GM19238 (cell line): ENCODE data around the gene CNTD1.
A peak's percentile ranks its signal among the peaks of the same experiment; 100 is the strongest.

Experiments used
- DNase-seq: peaks from one replicate; pipeline ENCODE4 v3.0.0; 2011; ENCODE audit warnings: low spot score; ENCODE audit not compliant: insufficient read length

CNTD1 gene

DNA sequence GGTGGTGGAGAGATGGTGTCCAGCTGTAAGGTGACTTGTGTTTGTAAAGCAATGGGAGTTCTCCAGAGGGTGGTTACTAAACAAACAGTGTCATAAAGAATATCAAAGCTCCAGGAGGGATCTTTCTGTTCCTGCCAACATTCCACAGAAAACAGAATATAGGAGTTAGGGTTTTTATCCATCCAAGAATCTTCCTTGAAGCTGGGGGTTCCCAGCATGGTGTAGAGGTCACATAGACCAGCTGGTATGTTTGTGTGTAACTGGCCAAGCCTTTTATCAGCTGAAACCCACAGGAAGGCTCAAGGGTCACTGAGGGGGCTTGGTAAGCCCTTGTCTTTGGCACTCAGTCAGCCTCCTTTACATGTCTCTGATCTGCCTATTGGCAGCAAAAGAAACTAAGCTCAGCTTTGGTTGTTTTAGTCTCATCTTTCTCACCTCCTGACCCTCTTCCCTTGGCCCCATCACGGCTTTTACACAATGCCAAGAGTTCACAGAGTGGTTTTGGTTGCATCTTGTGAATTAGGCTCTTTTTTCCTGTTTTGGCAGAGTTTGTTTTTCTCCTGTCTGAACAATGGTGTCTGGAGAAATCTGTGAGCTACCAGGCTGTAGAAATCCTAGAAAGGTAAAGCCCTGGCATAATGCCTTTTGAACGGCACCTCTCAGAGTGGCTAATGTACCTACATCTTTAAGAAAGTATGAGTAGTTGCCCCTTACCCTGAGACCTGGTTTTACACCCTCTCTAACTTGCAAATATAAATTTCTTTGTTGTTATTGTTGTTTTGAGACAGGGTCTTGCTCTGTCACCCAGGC lies 4.6 kb downstream of the CNTD1 start:
- no peak for DNase-seq

DNA sequence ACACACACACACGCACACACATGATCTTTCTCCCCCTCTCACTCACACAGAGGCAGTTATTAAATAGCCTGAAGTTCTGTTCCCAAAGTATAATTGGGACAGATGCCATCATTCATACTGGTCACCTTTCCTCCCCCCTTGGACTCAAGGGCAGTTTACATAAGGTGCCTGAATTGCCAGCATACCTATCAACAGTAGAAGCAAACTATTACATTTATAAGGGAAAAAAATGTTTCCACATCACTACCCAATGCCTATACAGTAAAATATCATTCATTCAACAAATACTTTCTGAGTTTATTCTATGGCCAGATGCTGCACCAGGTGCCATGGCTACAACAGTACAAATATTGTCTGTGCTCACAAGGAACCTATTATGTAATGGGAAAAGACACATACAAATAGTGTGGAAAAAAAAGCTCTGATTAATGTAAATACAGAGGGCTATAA lies 6.3 kb downstream of the CNTD1 start:
- DNase-seq: no peak

DNA sequence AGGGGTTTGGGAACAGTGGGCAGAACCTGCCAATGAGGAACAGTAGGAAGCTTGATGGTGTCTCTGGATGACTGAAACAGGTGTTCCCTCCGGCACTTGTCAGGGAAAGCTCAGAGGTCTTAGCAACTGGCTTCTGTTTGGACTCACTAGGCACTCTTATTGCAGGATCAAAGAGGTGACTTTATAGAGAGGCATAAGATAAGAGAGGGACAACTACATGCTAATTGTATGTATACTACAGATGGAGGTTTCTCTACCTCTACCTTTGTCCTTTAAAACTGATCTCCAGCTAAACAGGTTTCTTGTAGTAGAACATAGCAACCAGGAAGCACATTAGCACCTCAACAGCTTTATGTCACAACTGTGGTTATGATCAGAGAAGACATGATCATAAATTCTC lies 7.6 kb downstream of the CNTD1 start:
- no peak for DNase-seq

DNA sequence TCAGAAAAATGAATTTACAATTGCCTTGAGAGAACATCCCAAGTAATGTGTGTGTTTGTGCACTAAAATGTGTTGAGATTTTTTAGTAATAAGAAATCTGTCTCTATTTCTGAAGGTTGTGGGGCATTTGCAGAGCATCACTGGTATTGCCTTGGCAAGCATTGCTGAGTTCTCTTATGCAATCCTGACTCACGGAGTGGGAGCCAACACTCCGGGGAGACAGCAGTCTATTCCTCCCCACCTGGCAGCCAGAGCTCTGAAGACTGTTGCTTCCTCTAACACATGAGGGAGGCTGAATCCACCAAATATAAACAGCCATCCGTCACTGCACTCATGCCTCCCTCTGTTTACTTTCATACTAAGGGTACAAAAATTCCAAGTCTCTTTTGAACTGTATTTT lies 10.6 kb downstream of the CNTD1 start:
- DNase-seq: no peak

DNA sequence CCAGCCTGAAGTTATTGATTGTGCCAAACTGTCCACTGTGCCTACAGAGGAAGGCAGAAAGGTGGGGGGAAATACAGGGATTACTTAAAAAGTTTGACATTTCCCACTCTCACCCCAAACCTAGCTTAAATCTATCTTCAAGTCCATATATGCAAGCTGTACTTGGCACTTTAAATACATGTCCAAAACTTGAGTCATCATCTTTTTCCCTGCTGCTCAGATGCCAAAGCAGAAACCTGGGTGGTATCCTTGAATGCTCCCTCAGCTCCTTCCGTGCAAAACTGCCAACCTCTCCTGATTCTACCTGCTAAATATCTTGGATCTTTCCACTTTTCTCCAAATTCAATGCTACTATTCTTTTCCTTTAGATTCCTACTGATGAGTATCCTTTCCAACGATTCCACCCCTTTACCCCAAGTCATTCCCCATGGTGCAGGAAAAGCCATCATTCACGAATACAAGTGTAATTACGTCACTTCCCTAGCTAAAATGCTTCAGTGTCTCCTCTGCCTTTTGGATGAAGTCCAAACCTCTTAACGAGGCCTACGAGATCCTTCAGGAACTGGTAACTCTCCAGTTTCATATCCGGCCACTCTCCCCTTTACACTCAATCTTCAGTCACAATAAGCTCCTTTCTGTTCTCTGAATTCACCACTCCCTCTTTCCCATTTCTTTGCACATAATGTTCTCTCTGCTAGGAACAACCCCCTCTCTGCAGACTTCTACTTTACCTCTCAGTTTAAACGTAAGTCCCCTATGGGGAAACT lies 16.2 kb downstream of the CNTD1 start:
- no peak for DNase-seq

DNA sequence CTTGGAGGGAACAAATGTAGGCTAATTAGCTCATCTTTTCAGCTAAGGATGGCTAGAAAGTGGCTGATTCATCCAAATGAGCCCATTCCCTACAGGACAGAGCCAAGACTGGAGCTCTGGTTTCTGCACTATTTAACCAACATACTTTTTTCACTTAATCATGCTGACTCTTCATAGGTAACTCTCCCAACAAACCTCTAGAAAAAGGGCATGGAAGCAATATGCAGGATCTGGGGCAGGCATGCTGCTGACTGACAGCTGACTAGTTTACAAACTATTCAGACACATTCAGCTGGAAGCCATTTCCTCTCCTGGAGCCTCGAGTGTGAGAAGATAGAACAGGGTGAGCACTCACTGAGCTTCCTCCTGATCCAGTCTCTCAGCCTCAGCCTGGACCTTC lies 19.2 kb downstream of the CNTD1 start:
- DNase-seq: no peak

DNA sequence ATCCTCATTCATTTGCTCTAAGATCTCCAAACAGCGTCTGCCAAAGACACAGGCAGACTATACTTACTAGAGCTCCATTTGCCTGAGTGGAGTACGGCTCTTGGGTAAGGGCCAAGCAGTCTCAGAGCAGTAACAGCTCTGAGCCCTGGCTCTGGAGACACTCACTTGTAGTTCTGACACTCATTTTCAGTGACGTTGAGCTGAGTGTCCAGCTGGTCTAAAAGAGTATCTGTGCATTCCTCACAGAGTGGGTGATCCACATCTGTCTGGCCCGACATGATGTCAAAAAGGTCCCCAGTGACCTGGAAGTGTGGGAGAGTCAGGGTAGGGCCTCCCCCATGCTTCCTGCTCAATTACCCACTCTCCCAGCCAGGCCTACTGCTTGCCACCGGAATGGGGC lies 19.7 kb downstream of the CNTD1 start:
- no peak for DNase-seq

DNA sequence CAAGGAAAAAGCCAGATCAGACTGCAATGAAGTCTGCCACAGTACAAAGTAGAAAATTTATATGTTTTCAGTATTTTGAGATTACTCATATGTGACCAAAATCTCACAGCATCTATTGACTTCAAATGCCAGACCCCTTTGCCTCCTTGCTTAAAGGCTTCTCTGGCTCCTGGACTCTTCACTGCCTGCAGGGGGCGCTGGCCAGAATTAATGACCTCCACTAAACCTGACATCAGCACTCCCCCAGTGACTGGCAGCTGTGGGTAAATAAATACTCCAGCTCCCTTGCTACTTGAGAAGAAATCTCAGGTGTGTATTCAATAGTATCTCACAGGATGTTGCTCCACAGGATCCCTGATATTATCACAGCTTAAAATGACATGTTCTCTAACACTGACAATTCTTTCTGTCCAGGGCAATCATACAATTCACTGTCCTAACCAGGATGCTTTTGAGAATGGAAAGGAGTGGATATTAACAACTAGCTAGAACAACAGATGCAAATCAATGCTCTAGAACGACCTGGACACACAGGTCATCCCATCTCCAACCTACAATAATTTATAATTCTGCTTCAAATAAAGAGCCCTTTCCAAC lies 21.4 kb downstream of the CNTD1 start:
- peak; percentile 47 for DNase-seq

DNA sequence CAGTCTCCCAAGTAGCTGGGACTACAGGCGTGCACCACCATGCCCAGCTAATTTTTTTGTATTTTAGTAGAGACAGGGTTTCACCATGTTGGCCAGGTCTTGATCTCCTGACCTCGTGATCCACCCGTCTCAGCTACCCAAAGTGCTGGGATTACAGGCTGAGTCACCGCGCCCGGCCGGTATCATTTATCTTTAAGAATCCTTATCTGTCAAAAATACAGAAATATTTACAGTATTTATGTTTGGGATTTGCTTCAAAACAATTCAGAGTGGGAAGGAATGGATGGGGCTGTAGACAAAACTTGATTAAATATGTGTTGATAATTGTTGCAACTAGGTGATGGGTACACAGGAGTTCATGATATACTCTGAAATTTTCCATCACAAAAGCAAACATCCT lies 22.5 kb downstream of the CNTD1 start:
- DNase-seq: no peak

DNA sequence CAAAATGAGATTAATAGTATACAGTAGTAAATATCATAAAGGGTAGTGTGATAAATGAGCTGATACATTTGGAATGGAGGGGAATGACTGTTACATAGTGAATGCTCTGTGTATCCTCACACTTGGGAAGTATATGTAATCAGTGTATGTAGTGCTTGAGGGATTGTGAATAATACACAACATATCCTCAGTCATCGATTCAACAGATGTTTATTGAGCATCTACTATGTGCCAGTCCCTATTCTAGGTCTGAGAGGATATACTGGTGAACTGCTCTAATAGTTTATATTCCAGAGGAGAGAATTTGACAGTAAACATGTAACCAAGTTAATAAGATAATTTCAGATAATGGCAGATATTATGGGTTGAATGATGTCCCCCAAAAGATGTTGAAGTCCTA lies 28.8 kb downstream of the CNTD1 start:
- DNase-seq: no peak

DNA sequence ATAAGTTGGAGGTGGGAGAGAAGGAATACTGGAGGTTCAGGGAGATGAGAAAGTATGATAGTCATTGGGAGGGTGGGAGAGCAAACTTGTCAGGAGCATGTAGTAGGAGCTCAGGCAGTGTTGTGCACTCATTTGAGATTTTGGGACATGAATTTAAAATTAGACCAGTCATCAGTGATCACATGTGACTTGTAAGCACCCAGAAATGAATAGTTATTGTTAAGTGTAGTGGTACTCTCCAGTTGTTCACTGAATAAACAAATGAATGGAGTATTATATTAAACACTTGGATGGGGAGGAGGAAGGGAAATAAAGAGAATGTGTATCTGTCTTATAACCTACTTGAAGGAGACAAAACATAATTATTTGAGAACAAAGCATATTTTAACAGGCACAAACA lies 32.3 kb downstream of the CNTD1 start:
- no peak for DNase-seq

DNA sequence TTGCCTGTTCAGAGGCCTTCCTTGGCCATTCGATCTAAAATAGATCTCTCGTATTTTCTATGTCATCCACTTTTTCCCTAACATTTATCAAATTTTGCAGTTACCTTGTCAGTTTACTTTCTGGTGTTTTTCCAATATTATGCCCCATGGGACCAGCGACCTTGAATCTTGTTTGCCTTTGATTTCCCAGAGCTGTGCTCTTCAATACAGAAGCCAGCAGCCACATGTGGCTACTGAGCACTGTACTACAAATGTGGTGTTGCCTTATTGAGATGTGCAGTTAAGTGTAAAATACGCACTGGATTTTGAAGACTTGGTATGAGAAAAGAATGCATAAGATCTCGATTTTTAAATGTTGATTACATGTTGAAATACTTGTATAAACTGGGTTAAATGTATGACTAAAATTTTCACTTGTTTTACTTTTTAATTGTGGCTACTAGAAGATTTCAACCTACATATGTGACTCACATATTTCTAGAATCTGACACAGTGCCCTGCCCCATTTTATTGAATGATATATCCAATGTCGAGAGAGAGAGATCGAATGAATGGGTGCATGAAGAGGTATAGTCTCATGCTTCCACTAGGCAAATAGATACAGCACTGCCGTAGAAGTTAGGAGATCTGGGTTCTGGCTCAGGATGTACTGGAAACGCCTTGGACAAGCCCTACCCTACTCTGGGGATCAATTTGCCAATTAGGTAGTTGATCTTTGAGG lies 33.7 kb downstream of the CNTD1 start:
- no peak for DNase-seq

DNA sequence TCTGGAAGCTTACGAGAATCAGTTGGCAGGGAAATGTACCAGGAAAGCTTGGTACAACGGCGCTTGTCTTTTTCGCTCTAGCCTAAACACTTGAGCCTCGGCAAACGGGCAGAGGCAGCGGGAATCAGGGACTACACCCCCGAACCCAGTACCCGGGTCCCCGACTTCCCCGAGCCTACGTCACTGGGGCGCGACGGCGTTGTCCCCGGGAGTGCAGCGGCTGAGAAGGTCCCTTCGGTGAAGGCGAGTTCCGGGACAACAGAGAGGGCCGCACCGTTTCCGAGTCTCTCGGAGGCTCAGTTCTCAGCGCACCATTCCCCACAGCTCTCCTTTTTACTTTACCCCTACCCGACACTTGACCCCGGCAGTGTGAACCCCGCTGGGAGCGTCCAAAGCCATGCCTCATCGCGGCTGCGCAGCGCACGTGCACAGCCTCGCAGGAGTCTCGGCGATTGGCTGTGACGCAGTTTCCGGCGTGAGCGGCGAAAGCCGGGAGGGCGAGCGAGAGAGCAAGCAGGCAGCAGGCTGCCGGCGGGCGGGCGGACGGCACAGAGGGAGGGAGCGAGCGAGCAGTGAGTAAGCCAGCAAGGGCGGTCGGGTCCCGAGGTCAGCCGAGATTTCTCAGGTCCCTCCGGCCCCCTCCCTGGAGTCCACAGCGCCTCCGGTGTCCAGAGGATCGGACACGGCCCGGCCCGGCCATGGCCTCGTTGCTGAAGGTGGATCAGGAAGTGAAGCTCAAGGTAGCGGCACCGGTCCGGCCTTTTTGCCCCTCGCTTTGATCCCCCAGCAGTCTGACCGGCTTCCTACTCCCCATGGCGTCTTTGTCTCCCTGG lies 34.5 kb downstream of the CNTD1 start, which contains the start of gene PSME3:
TSS of gene PSME3 (plus strand) at position 464 of the 833 bp plus-strand sequence. CDS start at position 699, 235 bp downstream.
- peak; percentile 92 for DNase-seq

DNA sequence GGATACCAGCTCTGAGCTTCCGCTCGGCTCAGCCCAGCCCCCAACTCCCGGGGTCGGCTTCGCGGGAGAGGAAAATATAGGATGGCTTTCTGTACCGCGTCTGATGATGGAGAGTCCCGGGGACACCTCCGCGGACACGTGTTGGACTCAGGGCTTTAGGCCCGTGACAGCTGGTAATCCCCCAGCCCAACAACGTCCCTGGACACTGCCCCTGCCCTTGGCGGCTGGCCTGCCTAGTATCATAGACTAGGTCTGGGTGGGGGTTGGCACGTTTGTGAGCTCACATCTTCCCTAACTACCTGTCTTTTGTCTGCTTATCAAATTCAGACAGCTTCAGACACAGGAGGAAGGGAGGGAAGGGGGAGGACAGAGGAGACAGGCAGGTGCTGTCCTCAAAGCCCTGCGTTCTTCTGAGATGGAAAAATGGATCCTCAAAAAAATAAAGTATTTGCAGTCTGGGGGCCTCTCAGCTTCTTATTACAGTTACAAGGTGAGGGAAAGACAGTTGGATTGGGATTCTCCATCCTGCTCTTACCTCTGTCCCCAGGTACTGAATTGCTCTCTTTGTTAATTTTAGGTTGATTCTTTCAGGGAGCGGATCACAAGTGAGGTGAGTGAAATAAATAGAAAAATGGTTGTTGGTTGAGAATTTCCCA lies 35.2 kb downstream of the CNTD1 start:
- no peak for DNase-seq

DNA sequence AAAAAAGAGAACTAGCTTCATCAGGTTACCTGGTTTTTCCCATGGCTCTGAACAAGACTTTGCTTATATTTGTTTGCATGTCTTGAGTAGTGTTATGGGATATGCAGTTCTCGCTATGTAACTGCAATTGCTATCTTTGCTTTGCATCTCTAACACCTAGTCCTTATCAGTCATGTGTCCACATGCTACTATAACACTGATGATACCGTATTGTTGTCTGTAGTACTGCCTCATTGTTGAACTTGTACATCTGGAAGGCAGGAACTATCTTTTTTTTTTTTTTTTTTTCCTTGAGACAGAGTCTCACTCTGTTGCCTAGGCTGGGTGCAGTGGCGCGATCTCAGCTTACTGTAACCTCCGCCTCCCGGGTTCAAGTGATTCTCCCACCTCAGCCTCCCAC lies 37.1 kb downstream of the CNTD1 start:
- no peak for DNase-seq

DNA sequence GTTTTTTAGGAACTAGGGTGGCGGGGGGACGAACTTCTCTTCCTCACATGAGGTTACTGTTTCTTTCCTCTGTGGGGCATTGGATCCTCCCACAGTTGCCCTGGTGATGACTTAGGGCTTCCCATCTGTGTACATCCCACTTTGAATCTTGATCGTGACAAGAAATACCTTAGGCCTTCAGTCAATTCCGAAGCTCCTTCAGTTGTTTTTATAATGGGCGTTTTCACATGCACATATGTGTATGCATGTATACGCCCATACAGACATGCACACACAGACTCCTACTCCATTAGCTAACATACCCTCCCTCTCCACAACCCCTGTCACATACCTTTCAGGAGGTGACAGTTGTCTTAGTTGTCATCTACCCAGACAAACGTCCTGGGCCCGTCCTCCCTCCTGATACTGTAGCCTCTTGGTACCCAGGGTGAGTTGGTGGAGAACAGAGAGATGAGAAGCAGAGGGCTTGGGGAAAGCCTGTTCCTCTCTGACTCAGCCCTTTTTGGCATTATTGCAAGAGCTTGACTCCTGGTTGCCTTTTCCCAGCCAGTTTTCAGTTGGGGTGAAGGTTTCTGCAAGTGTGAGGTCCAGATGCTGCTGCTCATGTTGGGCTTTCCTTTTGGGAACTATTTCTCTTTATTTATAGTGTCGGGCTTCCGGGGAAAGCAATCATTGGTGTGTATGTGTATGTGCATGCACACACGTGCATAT lies 43.5 kb downstream of the CNTD1 start:
- DNase-seq: no peak

DNA sequence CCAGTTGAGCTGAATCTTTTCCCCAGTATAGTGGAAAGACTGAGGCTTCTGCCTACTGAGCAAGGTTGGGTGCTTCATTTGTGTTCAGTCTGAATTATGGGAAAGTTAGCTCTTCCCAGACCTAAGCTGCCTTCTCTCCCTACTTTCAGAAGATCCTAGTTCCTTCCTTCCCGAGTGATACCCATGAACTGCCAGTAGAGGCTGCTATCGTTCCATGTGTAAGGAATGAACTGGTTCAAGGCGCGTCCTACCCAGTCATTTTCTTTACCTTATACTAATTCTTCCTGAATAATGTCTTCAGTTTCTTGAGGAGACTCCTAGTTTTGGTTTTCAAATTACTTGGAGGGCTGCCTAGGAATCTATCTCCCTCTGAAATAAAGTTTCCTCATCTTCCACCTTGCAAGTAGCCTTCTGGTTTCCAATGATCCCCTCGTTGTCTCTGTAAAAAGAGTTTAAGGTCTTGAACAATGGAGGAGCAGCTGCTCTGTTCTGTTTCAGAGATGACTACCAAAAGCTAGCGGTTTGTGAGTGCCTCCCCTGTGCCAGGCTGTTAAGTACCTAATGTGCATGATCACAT lies 44.8 kb downstream of the CNTD1 start:
- no peak for DNase-seq

DNA sequence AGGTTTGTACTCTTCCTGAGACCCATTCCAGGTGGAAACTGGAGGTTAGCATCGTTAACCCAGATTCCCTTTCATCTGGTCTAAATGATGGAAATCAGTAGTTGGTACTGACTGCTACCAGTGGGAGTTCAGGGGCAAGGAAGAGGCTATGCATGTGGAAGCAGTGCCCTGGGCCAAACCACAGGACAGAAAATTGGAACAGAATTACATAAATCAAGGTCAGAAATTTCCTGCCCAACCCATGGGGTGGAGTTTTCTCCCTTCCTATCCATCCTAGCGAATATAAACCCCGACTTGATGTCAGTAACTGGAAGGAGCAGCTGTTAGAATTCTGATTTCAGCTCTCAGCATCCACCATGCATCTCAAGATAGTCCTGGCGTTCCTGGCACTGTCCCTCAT lies 45.6 kb downstream of the CNTD1 start, which contains the start of gene AOC2:
TSS of gene AOC2 (plus strand) at position 310 of the 400 bp plus-strand sequence. CDS start at position 357, 47 bp downstream.
- DNase-seq: no peak
